Stimulated activated CD8-positive, alpha-beta memory T cell treated with anti-CD3 and anti-CD28 coated beads, Interleukin-4, amount 100 ng/mL, for 1 hour (primary cell): ENCODE results near the gene MAP4K5.
"Not testable (repeated sequence)": the region's sequence is repeated elsewhere in the genome, so short reads cannot be mapped to it uniquely, and the experiment has no call there.

Experiments
- DNase-seq, 2 donors: peaks; one replicate each; pipeline ENCODE4 v3.0.0-alpha.2; 2020; ENCODE audit warnings: low read depth in 2 of 2, low spot score in 1 of 2

The MAP4K5 gene

DNA sequence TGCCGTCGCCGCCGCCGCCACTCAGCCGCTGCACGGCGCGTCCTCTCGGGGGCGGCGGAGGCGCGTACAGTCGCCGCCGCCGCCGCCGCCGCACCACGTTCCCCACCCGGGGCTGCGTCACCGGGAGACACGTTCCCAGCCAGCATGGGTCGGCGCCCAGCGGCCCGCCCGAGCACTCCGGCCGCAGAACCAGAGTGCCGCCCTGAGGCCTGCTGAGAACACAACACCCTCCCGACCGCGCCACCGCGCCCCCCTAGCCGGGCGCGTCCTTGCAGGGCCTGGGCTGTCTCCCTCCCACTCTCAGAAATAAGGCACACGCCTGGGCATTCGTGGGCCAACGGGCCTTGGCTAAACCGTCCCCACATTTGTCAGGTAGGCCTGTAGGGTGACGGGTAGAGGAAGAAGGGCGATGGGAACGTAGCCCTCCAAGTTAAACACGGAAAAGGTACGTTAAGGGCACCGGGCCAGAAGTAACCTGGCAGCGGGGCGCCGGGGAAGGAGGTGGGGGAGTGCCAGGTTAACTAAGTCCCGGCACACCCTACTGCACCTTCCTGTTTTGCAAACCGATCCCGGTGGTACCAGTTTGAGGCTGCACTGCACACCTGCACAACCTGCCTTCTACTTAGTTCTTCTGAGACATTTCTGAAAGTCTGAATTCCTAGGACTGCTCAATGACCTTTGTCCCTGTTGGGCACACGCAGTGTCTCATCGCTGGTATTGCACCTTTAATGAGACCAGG, at the start of gene MAP4K5:
TSS of gene MAP4K5 (minus strand) at position 68 of the 739 bp plus-strand sequence. CDS start 520 bp downstream, outside the sequence.
- peak; percentile 70 to 84 for DNase-seq

DNA sequence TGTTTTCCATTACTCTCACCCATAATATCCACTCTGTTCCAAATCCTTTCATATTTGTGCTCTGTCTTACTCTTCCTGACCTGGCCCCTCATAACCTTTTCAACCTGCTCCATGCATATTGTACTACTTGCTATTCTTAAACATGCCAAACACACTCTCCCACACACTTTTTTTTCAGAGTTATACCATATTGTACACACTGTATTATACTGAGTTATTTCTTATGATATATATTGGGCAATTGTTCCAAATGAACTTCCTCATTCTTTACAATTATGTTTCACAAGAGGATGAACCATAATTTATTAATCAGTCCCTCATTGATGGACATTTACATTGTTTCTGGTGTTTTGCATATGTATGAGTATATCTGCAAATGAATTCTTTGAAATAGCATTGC, 46.1 kb upstream of the MAP4K5 start:
- no peak for DNase-seq

DNA sequence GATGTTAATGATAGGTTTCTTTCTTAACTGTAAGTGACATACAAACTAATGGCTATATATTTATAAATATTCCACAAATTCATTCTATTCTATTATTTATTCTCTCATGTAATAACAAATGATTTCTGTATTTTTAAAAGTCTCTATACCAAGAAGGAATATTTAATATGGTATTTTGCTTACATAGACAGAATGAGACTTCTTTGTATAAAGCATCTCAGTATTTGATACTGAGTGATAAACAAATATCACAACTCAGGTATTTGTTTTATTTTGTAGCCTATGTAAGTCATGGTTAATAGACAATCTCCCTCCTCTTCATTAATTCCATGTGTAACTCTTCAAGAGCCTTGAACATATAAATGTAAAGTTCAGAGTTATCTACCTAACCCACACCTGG, 45.6 kb upstream of the MAP4K5 start:
- DNase-seq: no peak

DNA sequence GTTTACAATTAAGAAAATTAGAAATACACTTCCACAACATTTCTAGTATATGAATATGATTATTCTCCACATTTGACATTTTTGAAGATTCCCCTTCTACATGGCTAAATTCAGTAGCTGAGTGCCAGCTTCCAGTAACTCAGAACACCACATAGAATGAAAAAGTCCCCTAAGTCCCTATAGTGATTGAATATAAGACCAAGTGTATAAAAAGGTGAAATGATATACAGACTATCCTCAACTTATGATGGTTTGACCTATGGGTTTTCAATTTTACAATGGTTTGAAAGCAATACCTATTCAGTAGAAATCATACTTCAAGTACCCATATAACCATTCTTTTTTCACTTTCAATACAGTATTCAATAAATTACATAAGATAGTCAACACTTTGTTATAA, 43.4 kb upstream of the MAP4K5 start:
- no peak for DNase-seq

DNA sequence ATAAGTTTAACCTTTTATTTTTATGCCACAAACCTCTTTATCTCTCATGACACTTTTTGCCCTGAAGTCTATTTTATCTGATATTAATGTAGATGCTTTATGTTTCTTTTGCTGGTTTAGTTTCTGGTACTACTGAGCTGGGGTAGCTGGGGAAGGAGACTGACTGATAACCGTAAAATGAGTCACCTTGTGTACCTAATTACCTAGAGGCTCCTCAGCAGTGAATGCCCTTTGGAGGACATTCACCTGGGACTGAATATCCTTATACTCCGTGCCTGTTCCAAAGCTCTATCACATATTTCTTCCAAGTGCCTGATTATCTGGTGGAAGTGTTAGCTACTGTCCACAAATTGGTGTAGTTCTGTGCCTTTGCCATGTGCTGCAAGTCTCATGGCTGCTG, 41.5 kb upstream of the MAP4K5 start:
- no peak for DNase-seq

DNA sequence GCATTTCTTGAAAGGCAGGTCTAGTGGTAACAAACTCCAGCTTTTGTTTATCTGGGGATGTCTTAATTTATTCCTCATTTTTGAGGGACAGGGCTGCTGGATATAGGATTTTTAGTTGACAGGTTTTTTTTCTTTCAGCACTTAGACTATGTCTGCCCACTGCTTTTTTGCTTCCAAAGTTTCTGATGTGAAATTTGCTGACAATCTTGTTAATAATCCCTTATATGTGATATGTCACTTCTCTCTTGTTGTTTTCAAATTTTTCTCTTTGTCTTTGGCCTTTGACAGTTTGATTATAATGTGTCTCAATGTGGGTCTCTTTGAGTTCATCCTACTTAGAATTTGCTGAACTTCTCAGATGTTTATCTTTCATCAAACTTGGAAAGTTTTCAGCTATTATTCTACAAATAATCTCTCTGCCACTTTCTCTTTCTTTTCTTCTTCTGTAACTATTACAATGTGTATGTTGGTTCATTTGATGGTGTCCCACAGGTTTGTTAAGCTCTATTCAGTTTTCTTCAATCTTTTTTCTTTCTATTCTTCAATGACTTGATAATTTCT, 37.4 kb upstream of the MAP4K5 start:
- DNase-seq: no peak

DNA sequence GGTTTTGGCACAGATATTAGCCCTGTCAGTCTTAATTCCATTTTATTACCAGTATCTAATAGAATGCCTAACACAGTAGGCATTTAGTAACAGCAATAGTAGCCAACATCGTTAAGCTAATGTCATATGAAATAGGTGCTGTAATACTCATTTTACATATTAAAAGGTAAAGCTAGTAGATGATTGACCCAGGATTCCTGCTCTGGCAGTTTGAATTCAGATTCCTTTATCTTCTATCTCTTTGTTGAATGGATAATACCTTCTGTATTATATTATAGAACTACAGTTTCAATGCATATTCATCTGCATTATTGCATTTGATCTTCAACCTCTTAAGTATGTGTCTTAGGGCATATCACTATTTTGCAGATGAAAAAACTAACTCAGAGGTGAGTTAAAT, 30.5 kb upstream of the MAP4K5 start:
- no peak for DNase-seq

DNA sequence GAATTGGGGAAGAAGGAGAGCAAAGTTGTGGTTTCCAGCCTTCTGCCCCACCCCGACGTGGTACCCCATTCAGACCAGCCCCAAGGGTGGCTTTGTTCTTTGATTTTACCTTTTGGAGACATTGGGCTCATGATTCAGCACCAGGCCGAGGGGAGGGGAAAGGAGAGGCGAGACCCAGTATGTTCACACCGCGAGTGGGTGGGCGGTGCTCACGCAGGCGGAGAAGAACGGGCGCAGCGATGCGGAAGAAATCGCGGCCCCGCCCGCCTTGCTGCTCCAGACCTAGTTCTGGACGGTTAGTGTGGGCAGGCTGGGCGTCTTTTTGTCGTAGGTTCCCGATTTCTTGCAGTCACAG, 28.5 kb upstream of the MAP4K5 start:
- peak; percentile 3 to 6 for DNase-seq

DNA sequence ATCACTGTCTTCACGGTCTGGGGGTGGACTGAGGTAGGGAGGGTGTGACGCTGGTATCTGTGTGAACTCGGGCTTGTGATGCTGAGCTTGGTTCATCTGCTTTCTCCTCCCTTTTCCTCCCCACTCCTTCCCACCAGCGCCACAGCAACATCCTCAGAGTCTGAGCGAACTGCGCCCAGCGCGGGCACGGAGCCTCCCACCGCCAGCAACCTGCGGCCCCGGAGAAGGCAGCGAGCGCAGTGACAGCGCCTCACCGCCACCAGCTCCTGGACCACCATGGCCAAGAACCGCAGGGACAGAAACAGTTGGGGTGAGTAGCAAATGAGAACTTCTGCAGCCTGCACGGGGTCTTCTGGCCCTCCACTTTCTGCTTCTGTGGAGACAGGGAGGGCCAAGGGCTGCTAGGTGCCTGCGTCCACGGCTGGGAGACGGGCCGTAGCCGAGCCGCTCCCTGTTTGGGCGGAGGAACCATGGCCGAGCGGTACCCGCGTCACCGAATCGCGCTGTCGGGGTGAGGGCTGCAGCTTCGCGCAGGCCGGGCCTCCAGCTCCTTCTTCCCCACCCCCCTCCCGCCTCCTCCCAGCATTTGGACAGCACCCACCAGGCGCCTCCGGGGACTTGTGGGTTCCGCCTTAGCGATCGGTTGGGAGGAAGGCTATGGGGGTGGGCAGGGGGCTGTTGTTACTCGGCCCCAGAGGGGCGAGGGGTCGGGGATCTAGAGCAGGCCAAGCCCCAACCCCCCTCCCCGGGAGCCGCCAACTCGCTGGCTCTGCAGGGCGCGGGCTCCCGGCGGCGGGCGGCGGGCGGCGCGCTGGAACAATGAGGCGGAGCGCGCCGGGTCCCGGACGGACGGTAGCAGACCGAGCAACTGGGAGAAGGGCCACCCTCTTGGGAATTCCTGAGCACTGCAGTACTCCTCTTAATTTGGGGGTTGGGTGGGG, 27.9 kb upstream of the MAP4K5 start, which contains the start of gene ATL1:
TSS of gene ATL1 (plus strand) at position 156 of the 941 bp plus-strand sequence. CDS start at position 277, 121 bp downstream.
- peak in 1 of 2 donors; percentile 6 for DNase-seq

DNA sequence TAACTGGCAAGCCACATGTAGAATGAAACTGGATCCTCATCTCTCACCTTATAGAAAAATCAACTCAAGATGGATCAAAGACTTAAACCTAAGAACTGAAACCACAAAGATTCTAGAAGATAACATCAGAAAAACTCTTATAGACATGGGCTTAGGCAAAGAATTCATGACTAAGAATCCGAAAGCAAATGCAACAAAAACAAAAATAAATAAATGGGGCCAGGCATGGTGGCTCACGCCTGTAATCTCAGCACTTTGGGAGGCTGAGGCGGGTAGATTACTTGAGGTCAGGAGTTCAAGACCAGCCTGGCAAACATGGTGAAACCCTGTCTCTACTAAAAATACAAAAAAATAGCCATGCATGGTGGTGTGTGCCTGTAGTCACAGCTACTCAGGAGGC, 20.4 kb upstream of the MAP4K5 start:
- not testable (repeated sequence) for DNase-seq

DNA sequence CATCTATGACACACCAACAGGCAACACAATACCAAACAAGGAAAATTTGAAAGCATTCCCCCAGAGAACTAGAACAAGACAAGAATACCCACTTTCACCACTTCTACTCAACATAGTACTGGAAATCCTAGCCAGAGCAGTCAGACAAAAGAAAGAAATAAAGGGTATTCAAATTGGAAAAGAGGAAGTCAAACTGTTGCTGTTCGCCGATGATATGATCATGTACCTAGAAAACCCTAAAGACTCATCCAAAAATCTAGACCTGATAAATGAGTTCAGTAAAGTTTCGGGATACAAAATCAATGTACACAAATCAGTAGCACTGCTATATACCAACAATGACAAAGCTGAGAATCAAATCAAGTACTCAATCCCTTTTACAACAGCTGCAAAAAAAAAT, 19.5 kb upstream of the MAP4K5 start:
- no peak for DNase-seq

DNA sequence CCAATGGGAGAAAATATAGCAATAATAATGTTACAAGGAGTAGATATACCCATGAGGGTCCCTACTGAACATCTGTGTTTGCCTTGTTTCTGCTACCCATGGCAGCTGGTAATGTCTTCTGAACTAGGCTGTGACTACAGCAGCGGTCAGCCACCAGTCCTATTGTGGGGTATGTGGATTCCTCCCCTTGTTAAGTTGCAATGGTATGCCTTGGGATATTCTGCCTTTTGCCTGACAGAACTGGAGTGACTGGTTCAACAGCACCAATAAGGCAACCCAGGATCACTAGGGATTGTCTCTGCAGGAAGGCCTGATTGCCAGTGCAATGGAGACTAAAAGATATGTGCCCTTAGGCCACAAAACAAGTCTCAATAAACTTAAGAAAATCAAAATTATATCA, 17.9 kb upstream of the MAP4K5 start:
- DNase-seq: no peak

DNA sequence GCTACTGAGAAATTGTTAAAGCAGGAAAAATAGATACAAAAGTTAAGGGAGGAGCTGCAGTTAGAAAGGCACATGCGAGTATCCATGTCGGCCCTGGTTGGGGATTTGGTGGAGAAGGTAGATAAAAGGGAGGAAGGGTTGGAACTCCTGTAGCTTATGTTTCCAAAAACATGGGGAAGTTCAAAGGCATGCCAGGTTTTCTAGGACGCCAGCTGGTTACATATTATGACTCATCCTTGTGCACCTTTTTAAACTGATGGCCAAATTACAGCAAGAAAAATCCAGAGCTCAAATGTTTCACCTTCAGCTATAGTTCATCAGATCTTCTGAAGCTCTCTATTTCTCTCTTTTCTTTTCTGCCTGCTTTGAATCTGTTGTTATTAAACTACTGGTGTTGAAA, 13.2 kb upstream of the MAP4K5 start:
- DNase-seq: no peak

DNA sequence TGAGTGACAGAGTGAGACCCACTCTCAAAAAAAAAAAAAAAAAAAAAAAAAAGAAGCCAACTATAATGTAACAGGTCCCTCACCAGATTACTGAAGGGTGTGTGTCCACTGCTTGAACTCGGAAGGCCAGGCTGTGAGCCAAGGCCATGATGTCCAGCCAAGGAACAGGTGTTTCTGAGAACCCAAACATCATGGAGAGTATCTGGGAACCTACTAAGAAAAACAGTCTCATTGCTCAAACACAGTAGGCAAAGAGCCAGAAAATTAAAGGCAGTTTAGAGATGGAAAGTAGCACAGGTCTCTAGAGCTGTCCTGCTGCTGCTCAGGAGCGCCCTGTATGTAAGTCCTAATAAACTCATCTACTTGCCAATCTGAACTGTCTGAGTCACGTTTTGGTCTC, 12.5 kb upstream of the MAP4K5 start:
- no peak for DNase-seq

DNA sequence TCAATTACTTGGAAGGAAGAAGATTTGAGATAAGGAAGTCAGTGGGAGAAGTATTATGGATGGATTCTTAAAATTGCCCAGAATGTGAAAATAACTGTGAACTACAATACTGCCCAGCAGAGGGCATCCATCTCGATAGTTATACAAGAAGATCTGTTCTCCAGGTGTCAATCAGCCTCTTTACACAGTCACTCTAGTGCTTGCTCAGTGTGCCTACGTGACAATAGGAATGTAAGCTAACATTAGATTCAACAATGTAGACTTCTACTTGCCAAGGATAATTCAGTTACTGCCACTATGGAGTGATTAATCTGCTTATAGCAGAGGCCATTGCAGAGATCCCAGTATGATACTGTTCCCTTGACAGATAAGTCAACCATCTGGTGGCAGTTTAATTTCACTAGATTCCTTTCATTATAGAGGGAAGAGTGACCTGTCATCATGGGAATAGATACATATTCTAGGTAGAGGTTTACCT, 10.6 kb upstream of the MAP4K5 start:
- DNase-seq: no peak

DNA sequence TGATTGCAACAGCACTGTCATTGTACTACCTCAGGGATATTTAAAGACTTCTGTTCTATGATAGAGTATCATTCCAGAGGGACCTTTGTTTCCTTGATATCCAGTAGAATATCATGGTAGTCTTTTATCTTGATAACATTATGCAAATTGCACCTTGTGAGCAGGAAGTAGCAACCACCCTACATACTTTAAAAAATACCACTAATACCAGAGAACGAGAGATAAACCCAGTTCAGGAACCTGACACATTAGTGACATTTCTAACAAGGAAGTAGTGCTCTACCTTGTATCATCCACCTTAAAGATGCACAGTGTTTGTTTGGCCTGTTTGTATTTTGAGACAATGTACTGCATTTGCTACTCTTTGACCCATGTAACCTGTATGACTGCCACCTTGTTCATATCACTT, 8.8 kb upstream of the MAP4K5 start:
- DNase-seq: no peak

DNA sequence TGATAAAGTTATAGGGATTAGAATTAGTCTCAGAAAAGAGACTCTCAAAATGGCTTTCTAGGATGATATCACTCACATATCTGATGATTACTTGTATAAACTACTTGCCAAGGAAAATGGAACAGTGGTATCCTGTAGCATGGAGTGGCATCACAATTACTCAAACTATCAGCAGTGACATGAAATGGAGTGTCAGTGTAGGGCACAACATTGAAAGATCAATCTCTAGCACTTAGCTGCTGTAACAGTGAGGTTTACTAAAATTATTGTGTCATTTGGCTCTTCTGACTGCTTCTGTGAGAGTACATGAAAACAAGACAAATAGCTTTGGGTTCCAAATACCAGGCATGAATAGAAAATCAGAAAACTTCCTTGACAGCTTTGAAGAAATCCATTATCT, 6.7 kb upstream of the MAP4K5 start:
- DNase-seq: no peak

DNA sequence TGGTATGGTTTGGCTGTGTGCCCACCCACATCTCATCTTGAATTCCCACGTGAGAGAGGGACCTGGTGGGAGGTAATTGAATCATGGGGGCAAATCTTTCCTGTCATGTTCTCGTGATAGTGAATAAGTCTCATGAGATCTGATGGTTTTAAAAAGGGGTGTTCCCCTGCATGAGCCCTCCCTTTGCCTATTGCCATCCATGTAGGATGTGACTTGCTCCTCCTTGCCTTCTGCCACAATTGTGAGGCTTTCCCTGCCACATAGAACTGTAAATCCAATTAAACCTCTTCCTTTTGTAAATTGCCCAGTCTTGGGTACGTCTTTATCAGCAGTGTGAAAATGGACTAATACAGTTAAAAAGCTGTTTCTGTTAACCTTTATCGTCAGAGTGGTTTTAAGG, 5.7 kb upstream of the MAP4K5 start:
- not testable (repeated sequence) for DNase-seq

DNA sequence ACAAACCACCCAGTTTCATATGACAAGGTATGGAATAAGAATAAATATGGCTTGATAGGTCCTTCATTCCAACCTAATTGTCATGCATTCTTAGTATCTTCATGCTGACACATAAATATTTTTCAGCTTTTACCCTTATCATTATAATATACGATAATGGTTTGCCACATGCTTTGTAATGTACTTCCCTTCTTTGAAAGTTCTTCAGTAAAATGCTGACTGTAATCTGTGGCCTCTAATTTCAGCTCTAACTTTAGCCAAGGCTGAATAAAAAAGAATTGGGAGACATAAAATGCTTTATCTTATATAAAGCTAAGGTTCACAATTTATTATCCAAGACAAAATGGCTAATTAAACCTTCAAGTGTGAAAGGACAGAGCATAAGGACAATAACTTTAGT, 2.6 kb upstream of the MAP4K5 start:
- no peak for DNase-seq

DNA sequence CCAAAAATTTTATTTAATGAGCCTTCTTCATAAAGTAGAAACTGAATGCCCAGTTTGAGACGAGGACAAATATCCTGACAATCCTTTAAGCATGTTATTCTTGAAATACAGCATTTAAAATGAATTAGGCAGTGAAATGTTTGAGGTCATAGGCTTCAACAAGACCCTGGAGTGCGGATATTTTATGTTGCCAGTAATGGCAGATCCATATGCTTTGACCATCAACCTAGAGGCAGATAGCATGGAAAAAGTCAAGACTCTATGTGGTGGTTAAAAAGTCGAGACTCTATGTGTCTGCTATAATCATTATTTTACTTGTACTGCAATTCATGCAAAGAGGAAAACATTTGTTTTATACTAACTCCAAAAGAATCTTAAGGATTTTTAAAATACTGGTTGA, 2.0 kb upstream of the MAP4K5 start:
- DNase-seq: no peak

DNA sequence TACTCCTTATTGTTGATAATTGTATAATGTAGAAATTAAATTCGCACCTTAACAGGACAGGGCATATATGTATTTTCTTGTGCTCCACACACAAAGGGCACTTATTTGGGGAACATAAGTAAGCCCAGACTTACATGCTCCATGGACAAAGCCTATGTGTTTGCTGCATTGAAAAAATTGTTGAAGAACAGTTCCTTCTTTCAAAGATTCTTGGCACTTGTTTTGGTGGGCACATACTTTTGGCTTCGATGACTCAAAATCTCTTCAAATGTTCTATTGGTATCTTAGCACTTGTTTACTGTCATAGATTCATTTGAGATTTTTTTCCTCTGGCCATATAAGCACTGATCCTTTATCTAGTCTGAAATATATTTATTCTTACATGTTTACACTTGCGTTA, 1.4 kb upstream of the MAP4K5 start:
- no peak for DNase-seq

DNA sequence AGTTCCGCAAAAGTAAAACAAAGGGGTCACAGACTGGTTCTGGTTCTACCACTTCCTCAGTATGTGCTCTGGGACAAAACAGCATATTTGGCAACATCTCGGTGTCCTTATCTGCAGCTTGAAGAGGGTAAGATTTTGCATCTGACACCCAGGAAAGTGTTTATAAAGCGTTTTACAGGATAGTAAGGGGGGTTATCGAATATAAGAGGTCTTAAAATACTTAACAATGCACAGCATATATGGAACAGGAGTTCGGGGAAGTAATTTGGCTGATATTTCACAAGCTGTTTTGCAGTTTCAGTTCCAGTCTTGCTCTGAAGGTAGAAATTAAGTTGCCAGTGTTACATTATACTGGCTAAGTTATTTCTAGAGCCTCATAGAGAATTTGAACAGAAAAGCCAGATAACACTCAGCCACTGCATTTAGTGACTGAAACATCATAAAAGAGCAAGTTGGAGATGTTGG, 904 bp upstream of the MAP4K5 start:
- DNase-seq: no peak
